DND-41 (cell line): ENCODE results near the gene FAM228B.

Source experiments
- ATAC-seq: fragments of 200-7000 bp; cut with Tn5 transposase; 3 replicates; pipeline ENCODE4 v1.9.1; 2021; ENCODE audit warnings: low read depth; ENCODE audit not compliant: insufficient read depth
- DNase-seq: peaks from one replicate; pipeline ENCODE4 v3.0.0-alpha.2; 2020
- H2AFZ ChIP-seq: 2 replicates; pipeline ENCODE4 v1.6.0; 2012; ENCODE audit warnings: low read depth, low read length
- H3K27ac ChIP-seq: 2 replicates; pipeline ENCODE4 v1.5.1; 2012; ENCODE audit warnings: low read length, inconsistent platforms
- H3K27me3 ChIP-seq: fragments of 200-600 bp; sonication (generic); 2 replicates; pipeline ENCODE4 v1.6.0; 2012; ENCODE audit warnings: low read length, mild to moderate bottlenecking, inconsistent platforms; ENCODE audit not compliant: insufficient read depth, poor library complexity
- H3K36me3 ChIP-seq: 2 replicates; pipeline ENCODE4 v1.5.1; 2012; ENCODE audit warnings: low read length, inconsistent platforms; ENCODE audit not compliant: insufficient read depth
- H3K4me1 ChIP-seq: 2 replicates; pipeline ENCODE4 v1.5.1; 2012; ENCODE audit warnings: mild to moderate bottlenecking, low read length; ENCODE audit not compliant: insufficient read depth
- H3K4me2 ChIP-seq: 2 replicates; pipeline ENCODE4 v1.6.0; 2012; ENCODE audit warnings: mild to moderate bottlenecking, moderate library complexity, low read length, inconsistent platforms; ENCODE audit not compliant: insufficient read depth
- H3K4me3 ChIP-seq, 2 experiments: fragments of 200-600 bp in 1 of 2; shearing (Covaris generic) in 1 of 2; 2 replicates each; pipeline ENCODE4 v1.5.1; 2012 to 2016; ENCODE audit warnings: inconsistent platforms in 2 of 2, low read length in 2 of 2, mild to moderate bottlenecking in 2 of 2, low read depth in 1 of 2, moderate library complexity in 1 of 2
- H3K79me2 ChIP-seq: 2 replicates; pipeline ENCODE4 v1.6.0; 2012; ENCODE audit warnings: low read length, inconsistent platforms; ENCODE audit not compliant: insufficient read depth
- H3K9ac ChIP-seq: 2 replicates; pipeline ENCODE4 v1.6.0; 2012; ENCODE audit warnings: low read depth, mild to moderate bottlenecking, inconsistent platforms, low read length, moderate library complexity
- H3K9me3 ChIP-seq: 2 replicates; pipeline ENCODE4 v1.5.1; 2012; ENCODE audit warnings: low read length, moderate library complexity, mild to moderate bottlenecking, inconsistent platforms; ENCODE audit not compliant: insufficient read depth, severe bottlenecking
- H4K20me1 ChIP-seq: 2 replicates; pipeline ENCODE4 v1.6.0; 2012; ENCODE audit warnings: low read length; ENCODE audit not compliant: insufficient read depth
- CTCF ChIP-seq: IDR thresholded peaks from 2 replicates; pipeline ENCODE4 v1.5.1; 2012; ENCODE audit warnings: borderline replicate concordance, low read length, moderate library complexity, mild to moderate bottlenecking; ENCODE audit not compliant: poor library complexity, severe bottlenecking; ENCODE audit errors: extremely low read depth
- EZH2 ChIP-seq: IDR thresholded peaks from 3 replicates; pipeline ENCODE4 v1.6.1; 2012; ENCODE audit warnings: borderline replicate concordance, low read depth, mild to moderate bottlenecking, moderate library complexity, low read length, inconsistent platforms; ENCODE audit not compliant: severe bottlenecking

Gene FAM228B

GRCh38 chr2:24174851-24175277 lies 51.6 kb downstream of the FAM228B start, which contains the start of gene FAM228A:
TSS of gene FAM228A (plus strand) at chr2:24175053. CDS start at chr2:24175481, 428 bp downstream.
- Histone ChIP-seq H4K20me1 (no peaks in the 10 kb centered on the region), H3K4me2 (no peak within 1 kb of the TSS), H3K27ac (no peak within 1 kb of the TSS), H3K79me2 (no peaks in the 10 kb centered on the region), H3K9ac (no peak within 1 kb of the TSS), H3K27me3 (no peaks in the 10 kb centered on the region), H3K4me3 (no peak within 1 kb of the TSS), H2AFZ (no peak within 1 kb of the TSS), H3K4me1 (no peaks in the 10 kb centered on the region), H3K36me3 (no peaks in the 10 kb centered on the region), H3K9me3 (no peaks in the 10 kb centered on the region)
- TF ChIP-seq EZH2 (no peak), CTCF (no peak)
- DNase-seq (no peak), ATAC-seq (no peak)

DNA sequence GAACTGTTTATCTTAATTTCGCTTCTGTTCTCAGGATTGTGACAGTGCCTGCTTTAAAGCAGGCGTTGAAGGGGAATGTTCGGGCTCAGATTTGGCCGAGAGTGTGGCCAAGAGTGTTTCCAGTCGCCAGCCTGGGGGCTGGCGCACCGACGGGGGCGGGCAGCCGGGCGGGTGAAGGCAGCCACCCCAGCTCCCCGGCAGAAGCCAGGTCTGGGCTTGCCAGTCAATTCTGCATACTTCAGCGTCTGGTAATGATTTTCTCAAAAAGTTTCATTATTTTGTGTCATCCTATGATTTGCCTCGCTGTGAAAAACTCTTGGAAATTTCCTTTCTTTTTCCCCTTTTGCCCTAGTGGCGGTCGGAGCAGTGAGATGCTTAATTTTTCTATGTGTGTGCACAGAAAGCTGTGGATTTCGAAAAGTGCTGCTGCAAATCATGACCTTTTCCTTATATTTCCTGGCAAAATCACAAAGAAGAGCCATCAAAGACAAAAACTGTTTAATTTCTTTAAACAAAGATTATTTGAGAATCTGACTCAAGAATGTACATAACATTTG lies 52.4 kb downstream of the FAM228B start:
- H3K36me3 ChIP-seq, result no peaks in the 10 kb centered on the region
- no peaks in the 10 kb centered on the region for H4K20me1 ChIP-seq
- H2AFZ ChIP-seq, result no peak overlapping the region
- no peak overlapping the region for H3K27ac ChIP-seq
- no peaks in the 10 kb centered on the region for H3K9me3 ChIP-seq
- H3K9ac ChIP-seq, result no peak overlapping the region
- DNase-seq (no peak), ATAC-seq (no peak)
- H3K4me3 ChIP-seq, result no peak overlapping the region
- H3K4me1 ChIP-seq, result no peaks in the 10 kb centered on the region
- no peak overlapping the region for H3K4me2 ChIP-seq
- no peaks in the 10 kb centered on the region for H3K79me2 ChIP-seq
- TF ChIP-seq EZH2 (no peak), CTCF (no peak)
- H3K27me3 ChIP-seq, result no peaks in the 10 kb centered on the region

GRCh38 chr2:24176326-24176725 lies 53.1 kb downstream of the FAM228B start:
- ATAC-seq (no peak), DNase-seq (no peak)
- H3K4me2 ChIP-seq, result no peak overlapping the region
- H3K27me3 ChIP-seq, result no peaks in the 10 kb centered on the region
- H3K36me3 ChIP-seq, result no peaks in the 10 kb centered on the region
- no peaks in the 10 kb centered on the region for H3K9me3 ChIP-seq
- H3K27ac ChIP-seq, result no peak overlapping the region
- no peak overlapping the region for H3K4me3 ChIP-seq
- no peaks in the 10 kb centered on the region for H4K20me1 ChIP-seq
- H3K9ac ChIP-seq, result no peak overlapping the region
- no peaks in the 10 kb centered on the region for H3K4me1 ChIP-seq
- H3K79me2 ChIP-seq, result no peaks in the 10 kb centered on the region
- no peak overlapping the region for H2AFZ ChIP-seq
- TF ChIP-seq EZH2, result no peak
- no peak for TF ChIP-seq CTCF

- Histone ChIP-seq H4K20me1 (no peaks in the 10 kb centered on the region), H3K4me1 (no peaks in the 10 kb centered on the region), H3K4me3 (no peak overlapping the region), H2AFZ (no peak overlapping the region), H3K27me3 (no peaks in the 10 kb centered on the region), H3K79me2 (no peaks in the 10 kb centered on the region), H3K36me3 (no peaks in the 10 kb centered on the region), H3K9me3 (no peaks in the 10 kb centered on the region), H3K27ac (no peak overlapping the region), H3K4me2 (no peak overlapping the region), H3K9ac (no peak overlapping the region)
- ATAC-seq (peak; percentile 69; the same call in 2 of the 3 replicates), DNase-seq (peak; percentile 8)
- TF ChIP-seq CTCF, result no peak
- no peak for TF ChIP-seq EZH2
Measured at GRCh38 chr2:24179683-24180082, 56.4 kb downstream of the FAM228B start.
